ENCODE results near the gene SLC22A6. TPM values are rescaled to one million over a fixed set of nuclear protein-coding genes. Genes with fewer than 3 reads are reported as not detected.
"Not testable (repeated sequence)": the region's sequence is repeated elsewhere in the genome, so short reads cannot be mapped to it uniquely, and the experiment has no call there.

SLC22A6 gene
- total RNA-seq, 2 donors from 2014 or later, result not detected

DNA sequence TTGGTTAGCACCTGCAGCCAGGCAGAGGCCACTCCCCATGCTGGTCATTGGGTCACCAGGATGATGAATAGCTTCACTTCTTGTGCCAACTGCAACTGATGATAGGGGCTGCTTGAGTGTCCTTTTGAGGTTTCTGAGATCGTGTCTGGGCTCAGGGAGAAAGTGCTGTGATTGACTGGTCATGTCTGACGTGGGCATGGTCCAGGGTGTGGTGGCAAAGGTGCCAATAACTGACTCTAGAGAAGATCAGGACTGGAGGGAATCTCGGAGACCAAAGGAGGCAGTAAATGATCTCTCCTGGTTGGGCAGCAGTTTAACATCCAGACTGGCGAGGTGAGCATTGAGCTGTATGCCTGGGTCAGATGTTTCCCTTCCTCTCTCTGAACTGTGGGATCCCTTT lies 10.0 kb upstream of the SLC22A6 start:
- no peak for DNase-seq
- no peak for ATAC-seq
- intact Hi-C loops (cut with DNase I), result no loop called here

GRCh38 chr11:62988276-62988675 lies 3.5 kb upstream of the SLC22A6 start:
- intact Hi-C loops (cut with DNase I), result no loop called here
- no peak for ATAC-seq
- no peak for DNase-seq

DNA sequence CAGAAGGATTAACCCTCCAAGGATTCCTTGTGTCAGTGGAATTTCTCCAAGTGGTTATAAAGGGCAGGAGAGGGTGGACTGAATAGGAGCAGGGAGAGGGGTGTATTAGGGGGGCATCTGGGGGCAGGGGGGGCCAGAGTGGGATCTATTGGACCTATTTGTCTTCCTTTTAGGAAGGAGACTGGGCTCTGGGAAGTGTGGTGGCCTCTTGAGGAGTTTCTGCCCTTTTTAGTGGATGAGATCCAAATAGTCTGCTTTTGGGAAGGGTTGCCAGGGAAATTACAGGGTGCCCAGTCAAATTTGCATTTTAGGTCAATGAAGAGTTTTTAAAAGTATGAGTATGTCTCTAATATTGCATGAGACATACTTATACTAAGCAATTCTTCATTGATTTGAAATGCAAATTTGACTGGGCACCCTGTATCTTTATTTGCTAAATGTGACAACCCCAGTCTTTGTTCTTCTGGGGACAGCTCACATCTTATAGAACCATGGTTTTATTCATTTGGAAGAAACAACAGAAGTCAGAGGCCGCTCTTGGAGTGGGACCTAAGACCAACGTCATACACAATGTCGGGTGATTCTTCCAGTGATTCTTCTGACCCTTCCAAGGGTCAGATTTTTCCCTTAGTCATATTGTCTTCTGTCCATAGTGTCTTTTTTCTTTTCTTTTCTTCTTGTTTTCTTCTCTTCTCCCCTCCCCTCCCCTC lies 429 bp upstream of the SLC22A6 start:
- ATAC-seq (no peak), DNase-seq (no peak)
- intact Hi-C loops (cut with DNase I), result no loop called here

DNA sequence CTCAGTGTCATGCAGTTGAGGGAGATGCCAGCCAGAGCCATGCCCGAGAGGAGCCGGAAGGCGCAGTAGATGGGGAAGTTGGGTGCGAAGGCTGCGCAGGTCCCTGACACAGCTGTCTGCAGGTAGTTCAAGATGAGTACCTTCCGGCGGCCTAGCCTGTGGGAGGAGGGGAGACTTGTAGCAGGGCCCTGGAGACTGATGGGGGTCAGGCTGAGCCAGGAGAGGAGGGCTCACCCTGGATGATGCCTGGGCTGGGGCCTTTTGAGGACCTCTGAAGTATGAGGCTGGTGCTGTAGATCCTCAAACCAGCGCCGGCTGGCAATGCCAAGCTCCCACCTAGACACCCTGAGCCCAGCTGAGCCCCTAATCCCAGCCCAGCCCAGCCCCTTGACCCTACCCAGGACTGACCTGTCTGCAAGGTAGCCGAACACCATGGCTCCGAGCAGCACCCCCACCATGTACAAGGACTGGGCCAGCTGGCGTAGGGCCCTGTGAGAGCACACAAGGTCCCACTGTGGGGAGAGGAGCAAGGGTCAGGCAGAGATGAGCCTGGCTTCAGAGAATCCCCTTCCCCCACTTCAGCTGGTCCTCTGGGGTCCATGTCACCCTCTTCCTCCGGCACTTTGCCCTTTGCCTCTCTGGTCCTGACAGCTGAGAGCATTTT lies 1.1 kb downstream of the SLC22A6 start:
- no peak for DNase-seq
- no peak for ATAC-seq
- intact Hi-C loops (cut with DNase I), result no loop called here

DNA sequence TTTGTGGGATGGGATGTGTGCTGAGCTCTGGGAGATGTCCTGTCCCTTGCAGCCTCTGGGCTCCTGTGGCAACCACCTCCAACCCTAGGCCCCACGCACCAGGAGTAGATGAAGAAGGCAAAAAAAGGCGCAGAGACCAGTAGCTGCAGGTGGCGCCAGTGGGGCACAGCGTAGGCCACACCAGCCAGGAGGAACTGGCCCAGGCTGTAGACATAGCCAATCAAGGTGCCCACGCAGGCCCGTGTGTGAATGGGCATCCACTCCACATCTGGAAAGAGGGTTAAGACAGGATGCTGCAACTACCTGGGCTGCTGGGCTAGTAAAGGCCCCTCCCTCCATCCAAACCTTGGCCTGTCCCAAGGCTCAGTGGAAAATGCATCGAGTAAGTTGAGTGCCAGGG lies 3.0 kb downstream of the SLC22A6 start:
- DNase-seq, result no peak
- intact Hi-C loops (cut with DNase I), result no loop called here
- ATAC-seq, result no peak

DNA sequence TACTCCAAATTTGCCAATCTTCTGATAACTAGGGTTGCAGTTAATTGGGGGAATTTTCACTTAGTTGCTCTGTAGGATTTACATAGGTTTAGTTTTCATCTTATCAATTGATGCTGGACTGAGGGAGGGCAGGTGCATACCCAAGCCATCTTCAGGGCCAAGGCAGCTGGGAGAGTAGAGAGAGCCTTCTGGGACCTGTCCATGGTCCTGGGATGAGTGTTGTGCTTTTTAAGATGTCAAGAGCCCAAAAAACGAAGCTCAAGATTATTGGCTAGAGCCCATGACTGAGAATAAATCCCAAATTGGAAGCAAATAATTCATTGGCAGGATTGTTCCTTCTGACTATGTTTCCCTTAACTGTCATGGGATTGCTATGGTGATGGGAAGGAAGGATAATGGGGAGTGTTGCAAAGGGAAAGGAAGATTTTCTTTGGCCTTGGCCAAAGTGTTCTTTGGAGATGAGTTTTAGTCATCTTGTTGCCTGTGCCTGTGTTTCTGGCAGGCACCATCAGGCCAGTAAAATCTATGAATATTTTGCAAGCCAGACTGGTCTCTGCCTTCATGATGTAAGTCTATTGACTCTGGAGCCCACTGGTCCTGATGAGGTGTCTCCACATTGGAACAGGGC lies 4.5 kb downstream of the SLC22A6 start:
- intact Hi-C loops (cut with DNase I), result no loop called here
- DNase-seq, result no peak
- no peak for ATAC-seq

- no peak for ATAC-seq
Measured at GRCh38 chr11:62976109-62976508, 8.7 kb downstream of the SLC22A6 start.

DNA sequence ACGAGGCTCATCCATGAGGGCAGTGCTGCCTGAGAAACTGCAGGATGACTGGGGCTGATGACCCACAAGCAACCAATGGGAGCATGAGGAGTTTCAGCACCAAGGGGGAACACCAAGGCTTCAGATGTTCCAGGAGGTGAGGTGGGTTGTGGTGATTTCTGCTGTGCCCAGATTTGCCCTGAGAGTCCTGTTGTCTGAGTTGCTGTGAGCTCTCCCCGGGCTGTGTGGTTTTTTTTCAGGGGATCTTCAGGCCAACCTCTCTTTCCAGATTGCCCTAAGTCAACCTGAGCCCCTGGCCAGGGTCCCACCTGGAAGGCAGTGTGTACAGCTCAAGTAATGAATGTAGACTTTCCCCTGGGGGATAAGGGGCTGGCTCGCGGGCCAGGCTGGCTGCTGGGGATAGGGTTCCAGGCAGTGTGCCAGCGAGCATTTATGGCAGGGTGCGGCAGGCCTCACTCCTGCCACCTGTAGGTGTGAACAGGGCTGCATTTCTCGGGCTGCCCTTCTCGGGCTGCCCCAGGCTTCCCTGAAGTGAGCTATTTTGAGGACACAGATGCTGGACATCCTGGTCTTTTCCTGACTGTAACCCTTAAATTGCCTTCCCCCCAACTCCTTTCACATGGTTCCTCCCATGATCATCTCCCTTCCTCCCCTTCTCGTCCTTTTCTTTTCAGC lies 9.8 kb downstream of the SLC22A6 start:
- peak; percentile 89 to 90 for ATAC-seq
- DNase-seq, result peak; percentile 69
- intact Hi-C loops (cut with DNase I), result loop anchor here in 1 of 2 donors (5.0 kb wide), 1 partner anchor 68 kb away; no protein-coding TSS in a partner anchor

More at GRCh38 chr11:62976109-62976508, 8.7 kb downstream of the SLC22A6 start:
- intact Hi-C loops (cut with DNase I), result loop anchor here in 1 of 2 donors (5.0 kb wide), 1 partner anchor 69 kb away; no protein-coding TSS in a partner anchor
- DNase-seq, result no peak

GRCh38 chr11:62965574-62965973 lies 19.2 kb downstream of the SLC22A6 start:
- DNase-seq (no peak), ATAC-seq (no peak)
- intact Hi-C loops (cut with DNase I), result no loop called here

DNA sequence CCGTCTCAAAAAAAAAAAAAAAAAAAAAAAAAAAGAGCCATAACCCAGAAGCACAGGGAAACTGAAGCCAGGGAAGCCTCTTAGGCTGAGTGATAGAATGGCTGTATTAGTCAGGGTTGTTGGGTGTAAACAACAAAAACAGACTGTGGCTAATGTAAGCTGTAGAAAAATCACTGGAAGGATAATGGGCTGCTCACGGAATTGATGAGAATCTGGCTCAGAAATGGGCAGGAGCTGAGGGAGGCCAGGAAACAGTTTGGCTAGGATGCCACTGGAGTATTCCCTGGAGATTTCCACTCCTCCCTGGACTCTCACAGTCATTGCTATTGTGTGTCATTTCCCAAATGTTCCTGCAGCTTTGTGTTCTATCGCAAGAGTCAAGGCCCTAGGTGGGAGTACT lies 22.4 kb downstream of the SLC22A6 start:
- intact Hi-C loops (cut with DNase I), result no loop called here
- DNase-seq (no peak), ATAC-seq (no peak)

GRCh38 chr11:62961017-62961570 lies 23.7 kb downstream of the SLC22A6 start:
- ATAC-seq (no peak), DNase-seq (no peak)
- intact Hi-C loops (cut with DNase I), result no loop called here

DNA sequence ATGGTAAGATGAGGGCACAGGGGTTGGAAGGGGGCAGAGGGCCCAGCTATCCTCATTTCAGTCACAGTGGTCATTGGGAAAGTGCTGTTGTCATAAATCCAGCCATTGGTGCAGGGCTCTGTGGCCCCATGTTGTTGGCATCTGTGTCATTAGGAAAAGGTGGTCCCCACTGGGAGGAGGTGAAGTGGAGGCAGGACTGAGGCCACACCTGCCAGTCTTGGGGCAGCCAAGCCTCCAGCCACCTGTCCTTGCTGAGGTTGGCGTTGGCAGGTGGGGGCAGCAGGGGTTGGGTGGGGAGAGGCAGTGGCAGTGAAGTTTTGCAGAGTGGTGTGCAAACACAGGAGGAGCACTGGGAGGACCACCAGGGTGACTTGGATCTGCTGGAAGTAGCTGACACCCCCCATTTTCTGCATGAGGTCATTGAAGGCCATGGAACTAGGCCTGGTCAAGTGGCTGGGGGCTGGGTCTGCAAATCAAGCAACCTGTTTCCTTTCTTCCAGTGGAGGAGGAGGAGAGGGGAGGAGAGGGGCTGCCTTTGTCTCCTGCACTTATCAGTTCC lies 25.3 kb downstream of the SLC22A6 start:
- ATAC-seq, result no peak
- intact Hi-C loops (cut with DNase I), result no loop called here
- DNase-seq, result no peak

DNA sequence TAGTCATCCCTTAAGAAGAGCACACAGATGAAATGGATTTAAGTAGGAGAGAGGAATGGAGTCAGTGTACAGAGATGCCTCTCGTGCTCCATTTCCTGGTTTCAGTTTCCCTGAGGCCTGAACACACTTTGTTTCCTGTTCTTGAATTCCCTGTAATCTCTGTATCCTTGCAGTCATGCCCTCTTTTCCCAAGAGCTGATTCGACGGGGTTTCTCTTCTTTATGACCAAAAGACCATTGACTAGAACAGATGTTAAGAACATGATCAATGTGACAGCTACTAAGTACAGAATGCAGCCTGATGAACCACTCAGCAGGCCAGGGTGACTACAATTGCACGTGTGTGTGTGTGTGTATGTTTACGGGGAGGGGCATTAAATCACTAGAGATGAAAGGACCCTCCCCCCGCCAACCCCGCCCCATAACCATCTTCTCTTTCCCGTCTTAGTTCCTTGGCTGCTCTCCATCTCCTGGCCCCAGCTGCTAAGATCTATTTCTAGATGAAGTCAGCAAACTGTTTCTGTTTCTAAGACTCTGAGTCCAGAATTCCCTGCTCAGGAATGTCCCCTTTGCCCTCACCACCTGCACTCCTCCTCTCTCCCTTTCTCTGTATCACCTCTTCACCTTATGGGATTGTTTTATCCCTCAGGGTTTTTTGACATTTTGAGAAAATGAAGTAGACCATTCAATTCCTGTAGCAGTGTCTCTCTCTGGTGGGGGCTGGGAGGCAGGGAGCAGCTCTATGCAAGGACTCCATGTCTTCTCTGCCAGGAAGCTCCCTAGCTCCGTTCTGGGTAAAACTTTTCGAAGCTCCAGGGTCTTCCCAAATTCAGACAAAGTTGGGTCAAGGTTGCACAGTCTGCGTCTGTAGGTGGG lies 26.0 kb downstream of the SLC22A6 start:
- no peak for DNase-seq
- ATAC-seq, result peak in 1 of 2 donors; percentile 34
- intact Hi-C loops (cut with DNase I), result no loop called here

GRCh38 chr11:62957147-62957546 lies 27.6 kb downstream of the SLC22A6 start:
- ATAC-seq (no peak), DNase-seq (no peak)
- intact Hi-C loops (cut with DNase I), result no loop called here

GRCh38 chr11:62954478-62954877 lies 30.3 kb downstream of the SLC22A6 start:
- intact Hi-C loops (cut with DNase I), result no loop called here
- DNase-seq, result no peak
- ATAC-seq, result no peak

GRCh38 chr11:62953811-62954210 lies 31.0 kb downstream of the SLC22A6 start:
- DNase-seq, result no peak
- intact Hi-C loops (cut with DNase I), result no loop called here
- ATAC-seq, result peak in 1 of 2 donors; percentile 37

DNA sequence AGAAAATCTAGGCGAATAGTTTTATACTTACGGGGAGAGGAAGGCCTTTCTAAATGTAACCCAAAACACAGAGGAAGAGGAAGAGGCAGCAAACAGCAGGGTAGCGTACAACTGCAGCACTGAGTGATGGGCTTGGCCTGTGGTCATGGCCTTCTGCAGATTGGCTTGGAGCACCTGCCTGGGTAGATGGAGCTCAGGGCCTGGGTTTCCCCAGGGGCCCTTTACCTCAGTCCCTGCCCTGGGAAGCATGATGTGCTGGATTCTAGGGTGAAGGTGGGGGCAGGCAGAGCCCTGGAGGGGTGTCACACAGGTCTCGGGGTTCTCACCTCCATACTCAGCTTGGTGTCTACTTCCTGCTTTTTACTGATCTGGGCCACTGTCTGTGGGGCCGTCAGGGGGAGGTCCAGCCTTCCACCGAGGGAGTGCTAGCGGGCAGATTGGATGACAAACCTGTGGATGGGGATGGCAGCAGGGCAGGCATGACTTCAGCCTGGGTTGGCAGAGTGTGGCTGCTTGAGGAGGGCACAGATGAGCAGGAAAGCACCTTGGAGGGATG lies 35.9 kb downstream of the SLC22A6 start:
- DNase-seq (no peak), ATAC-seq (no peak)
- intact Hi-C loops (cut with DNase I), result no loop called here

- DNase-seq; intact Hi-C loops (cut with DNase I); ATAC-seq: not testable (repeated sequence)
Measured at GRCh38 chr11:62945538-62945937, 39.2 kb downstream of the SLC22A6 start.

All from left cardiac atrium (tissue), 4 donors.